ENCODE data around the gene FKBP1B. TPM values are rescaled to one million over a fixed set of nuclear protein-coding genes. Genes with fewer than 3 reads are reported as not detected.
"Not testable (repeated sequence)": the region's sequence is repeated elsewhere in the genome, so short reads cannot be mapped to it uniquely, and the experiment has no call there.

FKBP1B gene
- total RNA-seq, 1 donor from 2014 or later = 38.1 TPM

- Mint-ChIP-seq H3K9me3 (ENCODE audit: unreplicated experiment) (peaks cover 4% of the 10 kb centered on the region), H3K27me3 (ENCODE audit: unreplicated experiment) (peaks cover 9% of the 10 kb centered on the region), H3K36me3 (ENCODE audit: unreplicated experiment) (no peaks in the 10 kb centered on the region), H3K4me1 (ENCODE audit: low read depth, unreplicated experiment) (peaks cover 10% of the 10 kb centered on the region), H3K4me3 (ENCODE audit: unreplicated experiment) (no peak overlapping the region), H3K27ac (ENCODE audit: unreplicated experiment) (no peak overlapping the region)
- DNase-seq = no peak
- TF ChIP-seq CTCF (IDR thresholded peaks at IDR 0.05; ENCODE audit: partially characterized antibody, unreplicated experiment) = no peak
Measured at GRCh38 chr2:24087032-24087431, 37.5 kb downstream of the FKBP1B start.

DNA sequence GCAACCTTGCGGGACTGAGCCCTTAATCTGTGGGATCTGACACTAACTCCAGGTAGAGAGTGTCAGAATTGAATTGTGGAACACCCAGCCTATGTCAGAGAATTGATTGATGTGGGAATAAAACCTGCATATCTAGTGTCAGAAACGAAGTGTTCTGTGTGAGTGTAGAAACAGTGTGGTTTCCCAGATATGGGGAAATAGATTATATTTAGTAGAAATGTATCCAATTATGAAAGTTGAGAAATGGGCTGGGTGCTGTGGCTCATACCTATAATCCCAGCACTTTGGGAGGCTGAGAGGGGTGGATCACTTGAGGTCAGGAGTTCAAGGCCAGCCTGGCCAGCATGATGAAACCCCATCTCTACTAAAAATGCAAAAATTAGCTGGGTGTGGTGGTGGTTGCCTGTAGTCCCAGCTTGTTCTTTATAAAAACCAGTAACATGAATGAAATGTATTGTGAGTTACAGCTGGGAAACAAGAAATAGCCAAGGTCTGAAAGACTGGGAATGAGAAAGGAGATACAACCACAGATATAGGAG lies 39.3 kb downstream of the FKBP1B start:
- no peak for DNase-seq
- Mint-ChIP-seq H3K27ac (ENCODE audit: unreplicated experiment) (no peak overlapping the region), H3K4me1 (ENCODE audit: low read depth, unreplicated experiment) (peaks cover 6% of the 10 kb centered on the region), H3K9me3 (ENCODE audit: unreplicated experiment) (peaks cover 4% of the 10 kb centered on the region), H3K36me3 (ENCODE audit: unreplicated experiment) (no peaks in the 10 kb centered on the region), H3K4me3 (ENCODE audit: unreplicated experiment) (no peak overlapping the region), H3K27me3 (ENCODE audit: unreplicated experiment) (peaks cover 8% of the 10 kb centered on the region)
- TF ChIP-seq CTCF (IDR thresholded peaks at IDR 0.05; ENCODE audit: partially characterized antibody, unreplicated experiment) = no peak

GRCh38 chr2:24093270-24093669 lies 43.7 kb downstream of the FKBP1B start:
- H3K4me3 Mint-ChIP-seq (ENCODE audit: unreplicated experiment); H3K4me1 Mint-ChIP-seq (ENCODE audit: low read depth, unreplicated experiment); H3K27me3 Mint-ChIP-seq (ENCODE audit: unreplicated experiment); DNase-seq; H3K9me3 Mint-ChIP-seq (ENCODE audit: unreplicated experiment); H3K27ac Mint-ChIP-seq (ENCODE audit: unreplicated experiment): not testable (repeated sequence)
- peaks cover 22% of the 10 kb centered on the region for H3K36me3 Mint-ChIP-seq (ENCODE audit: unreplicated experiment)

GRCh38 chr2:24095171-24095677 lies 45.7 kb downstream of the FKBP1B start:
- H3K27me3 Mint-ChIP-seq (ENCODE audit: unreplicated experiment); H3K9me3 Mint-ChIP-seq (ENCODE audit: unreplicated experiment); H3K4me3 Mint-ChIP-seq (ENCODE audit: unreplicated experiment); H3K27ac Mint-ChIP-seq (ENCODE audit: unreplicated experiment); DNase-seq; H3K4me1 Mint-ChIP-seq (ENCODE audit: low read depth, unreplicated experiment): not testable (repeated sequence)
- H3K36me3 Mint-ChIP-seq (ENCODE audit: unreplicated experiment) = peaks cover 23% of the 10 kb centered on the region

- DNase-seq; H3K4me3 Mint-ChIP-seq (ENCODE audit: unreplicated experiment); H3K4me1 Mint-ChIP-seq (ENCODE audit: low read depth, unreplicated experiment); H3K27ac Mint-ChIP-seq (ENCODE audit: unreplicated experiment): not testable (repeated sequence)
- Mint-ChIP-seq H3K36me3 (ENCODE audit: unreplicated experiment) (peaks cover 38% of the 10 kb centered on the region), H3K27me3 (ENCODE audit: unreplicated experiment) (peaks cover 10% of the 10 kb centered on the region), H3K9me3 (ENCODE audit: unreplicated experiment) (peaks cover 10% of the 10 kb centered on the region)
Measured at GRCh38 chr2:24100732-24101131, 51.2 kb downstream of the FKBP1B start.

DNA sequence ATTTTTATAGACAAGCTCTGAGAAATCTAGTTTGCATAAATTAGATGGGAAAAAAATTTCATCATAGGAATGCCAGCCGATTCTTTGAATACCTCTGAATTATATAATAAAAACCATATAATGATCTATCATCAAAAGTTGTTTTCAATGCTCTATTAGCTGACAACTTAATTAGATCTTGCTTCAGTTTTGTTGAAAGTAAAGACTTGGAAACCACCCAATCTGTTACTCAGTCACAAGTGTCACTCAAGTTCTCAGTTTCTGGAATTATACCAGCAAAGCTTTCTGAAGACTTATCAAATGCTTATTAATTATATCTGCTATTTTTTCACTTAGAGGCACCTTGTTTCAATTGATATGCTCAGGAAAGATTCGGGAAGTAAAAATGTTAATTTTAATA lies 52.5 kb downstream of the FKBP1B start:
- Mint-ChIP-seq H3K9me3 (ENCODE audit: unreplicated experiment) (peaks cover 12% of the 10 kb centered on the region), H3K27ac (ENCODE audit: unreplicated experiment) (no peak overlapping the region), H3K36me3 (ENCODE audit: unreplicated experiment) (peaks cover 38% of the 10 kb centered on the region), H3K4me1 (ENCODE audit: low read depth, unreplicated experiment) (peaks cover 1% of the 10 kb centered on the region), H3K27me3 (ENCODE audit: unreplicated experiment) (peaks cover 8% of the 10 kb centered on the region), H3K4me3 (ENCODE audit: unreplicated experiment) (no peak overlapping the region)
- TF ChIP-seq CTCF (IDR thresholded peaks at IDR 0.05; ENCODE audit: partially characterized antibody, unreplicated experiment) = no peak
- no peak for DNase-seq
